ENCODE data around the gene SGSM2. TPM values are rescaled to one million over a fixed set of nuclear protein-coding genes. Genes with fewer than 3 reads are reported as not detected.

The SGSM2 gene
- total RNA-seq, 5 donors from 2014 or later (not counting 1 experiment from before 2014, with no cell fraction given) = 124 to 172 (median 160) TPM

GRCh38 chr17:2397247-2398171 lies 60.2 kb downstream of the SGSM2 start:
- H3K4me1 ChIP-seq (ENCODE audit: control insufficient read depth in 1 of 2, extremely low read depth in 1 of 2, insufficient read depth in 2 of 2, low read length in 2 of 2) = peaks cover 20 to 72% of the 10 kb centered on the region in 2 experiments
- no peaks in the 10 kb centered on the region for H3K36me3 ChIP-seq (ENCODE audit: control insufficient read depth in 2 of 2, extremely low read depth in 1 of 2, insufficient read depth in 1 of 2, low read length in 1 of 2)
- DNase-seq (no peak), ATAC-seq (replicated peaks in 1 of 4) (no peak)
- H3K27ac ChIP-seq (ENCODE audit: low read length) = peak overlapping the region; percentile 61
- no peaks in the 10 kb centered on the region for H3K9me3 ChIP-seq
- Mint-ChIP-seq H3K27ac (peak overlapping the region; percentile 67 to 85), H3K9me3 (no peaks in the 10 kb centered on the region), H3K36me3 (no peaks in the 10 kb centered on the region), H3K4me1 (peaks cover 47 to 61% (median 54%) of the 10 kb centered on the region in 3 donors), H3K27me3 (no peaks in the 10 kb centered on the region), H3K4me3 (peak overlapping the region; percentile 46 to 99 (median 54))
- ChIA-PET CTCF (no interaction called here), POLR2A (no interaction called here)
- H3K27me3 ChIP-seq (replicated peaks in 1 of 2; ENCODE audit: control insufficient read depth in 2 of 2, extremely low read depth in 1 of 2, insufficient read depth in 2 of 2, low read length in 1 of 2) = no peaks in the 10 kb centered on the region
- H3K4me3 ChIP-seq (ENCODE audit: control insufficient read depth in 1 of 2, extremely low read depth in 1 of 2, low read length in 1 of 2) = no peak overlapping the region
- WGBS (ENCODE audit: insufficient coverage) = 76% methylated on average over 7 of the region's 12 CpGs

- DNase-seq (no peak), ATAC-seq (replicated peaks in 1 of 4) (no peak)
- Histone ChIP-seq H3K27me3 (replicated peaks in 1 of 2; ENCODE audit: control insufficient read depth in 2 of 2, extremely low read depth in 1 of 2, insufficient read depth in 2 of 2, low read length in 1 of 2) (no peaks in the 10 kb centered on the region), H3K9me3 (no peaks in the 10 kb centered on the region), H3K4me1 (ENCODE audit: control insufficient read depth in 1 of 2, extremely low read depth in 1 of 2, insufficient read depth in 2 of 2, low read length in 2 of 2) (peaks cover 20 to 77% of the 10 kb centered on the region in 2 experiments), H3K4me3 (ENCODE audit: control insufficient read depth in 1 of 2, extremely low read depth in 1 of 2, low read length in 1 of 2) (no peak overlapping the region), H3K27ac (ENCODE audit: low read length) (no peak overlapping the region), H3K36me3 (ENCODE audit: control insufficient read depth in 2 of 2, extremely low read depth in 1 of 2, insufficient read depth in 1 of 2, low read length in 1 of 2) (no peaks in the 10 kb centered on the region)
- Mint-ChIP-seq H3K27ac (peak overlapping the region; percentile 61 to 85), H3K9me3 (no peaks in the 10 kb centered on the region), H3K36me3 (no peaks in the 10 kb centered on the region), H3K4me3 (peak overlapping the region; percentile 46 to 99 (median 54)), H3K4me1 (peaks cover 52 to 67% (median 60%) of the 10 kb centered on the region in 3 donors), H3K27me3 (no peaks in the 10 kb centered on the region)
- 93% methylated on average over 7 of the region's 10 CpGs for WGBS (ENCODE audit: insufficient coverage)
- ChIA-PET POLR2A (no interaction called here), CTCF (no interaction called here)
Observed at GRCh38 chr17:2398182-2398581, 60.9 kb downstream of the SGSM2 start.

- Mint-ChIP-seq H3K36me3 (no peaks in the 10 kb centered on the region), H3K27ac (peak overlapping the region; percentile 92 to 96), H3K9me3 (no peaks in the 10 kb centered on the region), H3K4me1 (peaks cover 52 to 68% (median 58%) of the 10 kb centered on the region in 3 donors), H3K27me3 (no peaks in the 10 kb centered on the region), H3K4me3 (peak overlapping the region; percentile 94 to 99 (median 98))
- Histone ChIP-seq H3K4me1 (ENCODE audit: control insufficient read depth in 1 of 2, extremely low read depth in 1 of 2, insufficient read depth in 2 of 2, low read length in 2 of 2) (peaks cover 20 to 74% of the 10 kb centered on the region in 2 experiments), H3K36me3 (ENCODE audit: control insufficient read depth in 2 of 2, extremely low read depth in 1 of 2, insufficient read depth in 1 of 2, low read length in 1 of 2) (no peaks in the 10 kb centered on the region), H3K4me3 (ENCODE audit: control insufficient read depth in 1 of 2, extremely low read depth in 1 of 2, low read length in 1 of 2) (peak overlapping the region; percentile 64 to 94), H3K27me3 (replicated peaks in 1 of 2; ENCODE audit: control insufficient read depth in 2 of 2, extremely low read depth in 1 of 2, insufficient read depth in 2 of 2, low read length in 1 of 2) (no peaks in the 10 kb centered on the region), H3K9me3 (no peaks in the 10 kb centered on the region), H3K27ac (ENCODE audit: low read length) (peak overlapping the region; percentile 87)
- CTCF ChIA-PET = interaction anchor here in 1 of 2 donors (0.6 kb wide), 1 partner anchor 17 kb away, joined by 3 read pairs; no protein-coding TSS in a partner anchor
- WGBS (ENCODE audit: insufficient coverage) = 22% methylated on average over 35 of the region's 55 CpGs
- POLR2A ChIA-PET = interaction anchor here (0.6 to 1.0 kb wide), 3 partner anchors 16 to 182 kb away, joined by 3 to 10 read pairs (median 3); no protein-coding TSS in a partner anchor
- ATAC-seq (replicated peaks in 1 of 4) = peak in 2 of 4 experiments; percentile 14 to 16
- peak in 31 of 35 experiments; percentile 25 to 78 (median 43) for DNase-seq
Observed at GRCh38 chr17:2398655-2399571, 61.6 kb downstream of the SGSM2 start.

- Mint-ChIP-seq H3K4me3 (peak overlapping the region; percentile 94 to 99 (median 98)), H3K4me1 (peaks cover 47 to 60% (median 53%) of the 10 kb centered on the region in 3 donors)
- CTCF ChIA-PET = interaction anchor here in 1 of 2 donors (0.6 kb wide), 1 partner anchor 17 kb away, joined by 3 read pairs; no protein-coding TSS in a partner anchor
Observed at GRCh38 chr17:2399572-2400473, 62.5 kb downstream of the SGSM2 start.

GRCh38 chr17:2400474-2400866 lies 63.2 kb downstream of the SGSM2 start:
- no peaks in the 10 kb centered on the region for H3K9me3 ChIP-seq
- peak in 34 of 35 experiments; percentile 25 to 69 (median 50) for DNase-seq
- peak overlapping the region; percentile 96 to 98 for H3K27ac Mint-ChIP-seq
- peaks cover 45 to 60% (median 54%) of the 10 kb centered on the region in 3 donors for H3K4me1 Mint-ChIP-seq
- H3K36me3 ChIP-seq (ENCODE audit: control insufficient read depth in 2 of 2, extremely low read depth in 1 of 2, insufficient read depth in 1 of 2, low read length in 1 of 2) = no peaks in the 10 kb centered on the region
- peak in 1 of 4 experiments; percentile 3 for ATAC-seq (replicated peaks in 1 of 4)
- POLR2A ChIA-PET = no interaction called here
- CTCF ChIA-PET = no interaction called here
- H3K27ac ChIP-seq (ENCODE audit: low read length) = peak overlapping the region; percentile 89
- peak overlapping the region; percentile 94 for H3K4me3 ChIP-seq (ENCODE audit: control insufficient read depth in 1 of 2, extremely low read depth in 1 of 2, low read length in 1 of 2)
- peaks cover 20 to 59% of the 10 kb centered on the region in 2 experiments for H3K4me1 ChIP-seq (ENCODE audit: control insufficient read depth in 1 of 2, extremely low read depth in 1 of 2, insufficient read depth in 2 of 2, low read length in 2 of 2)
- peak overlapping the region; percentile 94 to 99 (median 98) for H3K4me3 Mint-ChIP-seq
- H3K27me3 ChIP-seq (replicated peaks in 1 of 2; ENCODE audit: control insufficient read depth in 2 of 2, extremely low read depth in 1 of 2, insufficient read depth in 2 of 2, low read length in 1 of 2) = no peaks in the 10 kb centered on the region
- under 1% methylated on average over 36 of the region's 43 CpGs for WGBS (ENCODE audit: insufficient coverage)
- no peaks in the 10 kb centered on the region for H3K27me3 Mint-ChIP-seq
- H3K9me3 Mint-ChIP-seq = no peaks in the 10 kb centered on the region
- no peaks in the 10 kb centered on the region for H3K36me3 Mint-ChIP-seq

More at GRCh38 chr17:2399572-2400473, 62.5 kb downstream of the SGSM2 start:
- POLR2A ChIA-PET = interaction anchor here (0.7 to 1.0 kb wide), 2 partner anchors 17 to 183 kb away, joined by 3 read pairs; no protein-coding TSS in a partner anchor
- peak overlapping the region; percentile 89 for H3K27ac ChIP-seq (ENCODE audit: low read length)
- peak overlapping the region; percentile 94 for H3K4me3 ChIP-seq (ENCODE audit: control insufficient read depth in 1 of 2, extremely low read depth in 1 of 2, low read length in 1 of 2)
- peak overlapping the region; percentile 96 to 98 for H3K27ac Mint-ChIP-seq
- no peaks in the 10 kb centered on the region for H3K27me3 ChIP-seq (replicated peaks in 1 of 2; ENCODE audit: control insufficient read depth in 2 of 2, extremely low read depth in 1 of 2, insufficient read depth in 2 of 2, low read length in 1 of 2)
- H3K9me3 ChIP-seq = no peaks in the 10 kb centered on the region
- H3K4me1 ChIP-seq (ENCODE audit: control insufficient read depth in 1 of 2, extremely low read depth in 1 of 2, insufficient read depth in 2 of 2, low read length in 2 of 2) = peaks cover 20 to 65% of the 10 kb centered on the region in 2 experiments
- no peaks in the 10 kb centered on the region for H3K9me3 Mint-ChIP-seq
- ATAC-seq (replicated peaks in 1 of 4) (peak; percentile 50 to 59 (median 54)), DNase-seq (peak; percentile 82 to 96 (median 88))
- H3K36me3 ChIP-seq (ENCODE audit: control insufficient read depth in 2 of 2, extremely low read depth in 1 of 2, insufficient read depth in 1 of 2, low read length in 1 of 2) = no peaks in the 10 kb centered on the region
- WGBS (ENCODE audit: insufficient coverage) = under 1% methylated on average over 78 of the region's 82 CpGs
- H3K27me3 Mint-ChIP-seq = no peaks in the 10 kb centered on the region
- no peaks in the 10 kb centered on the region for H3K36me3 Mint-ChIP-seq
